Stimulated activated naive CD8-positive, alpha-beta T cell treated with anti-CD3 and anti-CD28 coated beads, Interleukin-15, Interleukin-2, amounts not matched to agents 100 ng/mL and 50 ng/mL, for 24 hours (primary cell): ENCODE measurements around the gene CLDN24.

ENCODE experiments used
- H3K27ac Mint-ChIP-seq: one replicate; pipeline ENCODE4 v1.8.0; 2021; ENCODE audit warnings: mild to moderate bottlenecking, mixed read lengths
- H3K27me3 Mint-ChIP-seq: one replicate; pipeline ENCODE4 v1.8.0; 2021; ENCODE audit warnings: mixed read lengths
- H3K36me3 Mint-ChIP-seq: one replicate; pipeline ENCODE4 v1.8.0; 2021; ENCODE audit warnings: low read depth, mixed read lengths
- H3K4me1 Mint-ChIP-seq: one replicate; pipeline ENCODE4 v1.8.0; 2021; ENCODE audit warnings: low read depth, mixed read lengths
- H3K4me3 Mint-ChIP-seq: one replicate; pipeline ENCODE4 v1.8.0; 2021; ENCODE audit warnings: mild to moderate bottlenecking, mixed read lengths
- H3K9me3 Mint-ChIP-seq: one replicate; pipeline ENCODE4 v1.8.0; 2021; ENCODE audit warnings: mixed read lengths

The CLDN24 gene

DNA sequence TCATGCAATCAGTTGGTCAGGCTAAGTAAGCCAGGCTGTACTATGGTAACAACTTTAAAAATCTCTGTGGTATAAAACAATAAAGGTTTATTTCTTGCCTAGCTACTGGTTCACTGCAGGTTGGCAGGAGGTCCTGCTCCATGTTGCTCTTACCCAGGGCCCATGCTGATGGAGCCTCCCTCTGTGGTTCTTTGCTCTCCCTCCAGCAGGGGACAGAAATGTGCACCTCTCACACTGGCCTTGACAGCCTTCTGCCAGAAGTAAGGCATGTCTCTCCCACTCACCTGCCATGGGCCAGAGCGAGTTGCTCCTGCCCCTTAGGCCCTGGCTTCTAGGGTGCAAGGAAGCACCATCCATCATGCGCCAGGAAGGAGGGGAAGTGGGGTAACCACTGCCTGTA is 33.3 kb downstream of the CLDN24 start:
- no peaks in the 10 kb centered on the region for H3K4me1 Mint-ChIP-seq
- H3K9me3 Mint-ChIP-seq: no peaks in the 10 kb centered on the region
- no peak overlapping the region for H3K4me3 Mint-ChIP-seq
- no peaks in the 10 kb centered on the region for H3K27me3 Mint-ChIP-seq
- H3K36me3 Mint-ChIP-seq: no peaks in the 10 kb centered on the region
- H3K27ac Mint-ChIP-seq: no peak overlapping the region

DNA sequence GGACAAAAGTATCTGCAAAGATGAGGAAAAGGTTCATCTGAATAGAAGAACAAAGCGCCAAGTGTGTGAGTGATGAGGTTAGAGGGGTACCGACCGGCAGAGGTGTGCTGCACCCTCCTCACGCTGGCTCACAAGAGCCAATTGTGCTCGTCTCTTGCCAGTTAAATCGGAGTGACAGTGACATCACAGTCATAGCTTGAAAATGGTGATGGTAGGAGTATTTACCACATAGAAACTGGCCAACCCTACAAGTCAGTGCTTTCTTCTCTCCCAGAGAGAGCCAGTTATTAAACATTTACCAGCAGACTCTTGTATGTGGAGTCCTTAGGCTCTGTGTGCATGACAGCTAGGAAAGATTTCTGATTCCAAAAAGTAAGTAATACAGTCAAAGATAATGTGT is 34.5 kb downstream of the CLDN24 start:
- no peaks in the 10 kb centered on the region for H3K9me3 Mint-ChIP-seq
- no peak overlapping the region for H3K27ac Mint-ChIP-seq
- H3K4me3 Mint-ChIP-seq: no peak overlapping the region
- no peaks in the 10 kb centered on the region for H3K4me1 Mint-ChIP-seq
- no peaks in the 10 kb centered on the region for H3K27me3 Mint-ChIP-seq
- H3K36me3 Mint-ChIP-seq: no peaks in the 10 kb centered on the region

DNA sequence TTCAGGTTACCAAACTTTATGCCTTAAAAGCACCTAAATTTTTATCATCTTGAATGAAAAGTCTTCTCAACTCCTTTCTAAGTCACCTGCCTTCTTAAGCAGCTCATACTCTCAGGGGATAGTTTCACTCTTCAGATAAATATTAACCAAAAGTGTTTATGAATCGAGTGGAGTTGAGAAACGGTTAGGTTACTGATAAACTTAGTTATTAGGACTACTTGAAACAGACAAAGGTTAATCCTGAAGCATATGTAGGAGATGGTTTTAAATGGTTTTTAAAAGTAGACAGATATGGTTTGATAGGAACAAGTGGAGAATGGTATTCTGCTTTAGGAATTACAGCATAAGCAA is 34.9 kb downstream of the CLDN24 start:
- no peak overlapping the region for H3K27ac Mint-ChIP-seq
- H3K4me1 Mint-ChIP-seq: no peaks in the 10 kb centered on the region
- H3K27me3 Mint-ChIP-seq: no peaks in the 10 kb centered on the region
- no peaks in the 10 kb centered on the region for H3K36me3 Mint-ChIP-seq
- no peak overlapping the region for H3K4me3 Mint-ChIP-seq
- no peaks in the 10 kb centered on the region for H3K9me3 Mint-ChIP-seq

DNA sequence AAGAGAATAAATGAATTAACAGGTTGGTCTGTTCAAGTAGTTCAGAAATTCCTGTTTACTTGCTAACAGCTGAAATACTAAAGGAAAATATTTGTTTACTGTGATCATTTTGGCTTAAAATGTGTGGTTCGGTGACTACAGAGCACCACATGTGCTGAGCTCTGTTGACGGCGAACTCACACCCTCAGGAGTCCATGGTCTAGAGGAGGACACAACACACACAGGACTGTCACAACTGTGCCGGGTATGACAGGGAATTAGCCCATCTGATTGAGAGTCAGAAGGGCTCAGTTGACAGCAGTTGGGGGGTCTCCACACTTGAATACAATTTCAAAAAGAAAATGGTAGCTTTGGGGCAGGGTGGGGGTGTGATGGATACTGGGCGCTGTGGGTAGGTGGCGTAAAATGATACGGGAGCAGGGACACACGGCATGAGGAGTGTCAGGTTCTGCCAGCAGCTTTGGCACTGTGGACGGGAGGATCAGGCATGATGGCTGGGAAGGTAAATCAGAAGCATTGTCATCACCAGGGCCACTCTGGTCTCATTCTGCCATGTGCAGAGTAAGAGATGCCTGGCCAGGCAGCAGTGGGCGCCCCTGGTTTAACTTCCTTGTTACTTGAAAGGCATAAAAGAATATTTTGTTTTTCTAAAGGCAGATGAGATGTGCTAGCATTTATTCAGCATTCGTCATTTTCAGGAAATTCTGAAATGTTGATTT is 35.5 kb downstream of the CLDN24 start:
- Mint-ChIP-seq H3K4me1 (no peaks in the 10 kb centered on the region), H3K4me3 (no peak overlapping the region), H3K27me3 (no peaks in the 10 kb centered on the region), H3K9me3 (no peaks in the 10 kb centered on the region), H3K36me3 (no peaks in the 10 kb centered on the region), H3K27ac (no peak overlapping the region)

DNA sequence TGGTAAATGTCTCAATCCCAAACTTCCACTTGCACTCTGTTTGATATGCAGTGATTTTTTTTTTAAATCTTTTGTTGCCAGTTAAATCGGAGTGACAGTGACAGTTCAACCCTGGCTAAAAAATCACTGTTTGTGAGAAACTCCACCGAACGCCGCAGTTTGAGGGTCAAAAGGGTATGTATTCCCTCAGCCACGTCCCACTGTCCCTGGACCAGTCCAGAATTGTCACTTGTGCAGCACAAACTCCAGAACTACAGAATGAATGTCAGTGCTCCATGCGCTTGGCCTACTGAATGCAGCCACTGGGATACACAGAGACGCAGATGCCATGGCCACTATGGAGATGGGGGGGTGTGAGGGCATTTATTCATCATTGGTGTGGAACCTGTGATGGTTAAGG is 36.3 kb downstream of the CLDN24 start:
- Mint-ChIP-seq H3K4me1 (no peaks in the 10 kb centered on the region), H3K27ac (no peak overlapping the region), H3K36me3 (no peaks in the 10 kb centered on the region), H3K4me3 (no peak overlapping the region), H3K27me3 (no peaks in the 10 kb centered on the region), H3K9me3 (no peaks in the 10 kb centered on the region)

DNA sequence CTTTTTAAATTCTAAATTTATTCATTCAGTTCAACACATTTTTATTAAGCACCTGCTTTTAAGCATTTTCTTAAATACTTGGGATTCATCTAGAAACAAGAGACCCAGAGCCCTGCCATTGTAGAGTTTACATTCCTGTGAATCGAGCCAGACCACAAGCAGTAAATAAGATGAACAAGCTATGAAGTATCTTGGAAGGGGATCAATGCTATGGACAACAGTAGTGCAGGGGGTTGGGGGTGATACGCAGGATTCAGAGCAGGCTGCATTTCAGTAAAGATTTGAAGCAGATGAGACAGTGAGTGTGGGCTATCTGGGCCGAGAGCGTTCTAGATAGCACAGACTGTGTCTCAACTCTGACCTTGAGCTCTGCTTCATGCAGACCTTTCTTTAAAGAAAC is 37.3 kb downstream of the CLDN24 start:
- Mint-ChIP-seq H3K27ac (no peak overlapping the region), H3K9me3 (no peaks in the 10 kb centered on the region), H3K4me1 (no peaks in the 10 kb centered on the region), H3K36me3 (no peaks in the 10 kb centered on the region), H3K27me3 (no peaks in the 10 kb centered on the region), H3K4me3 (no peak overlapping the region)

DNA sequence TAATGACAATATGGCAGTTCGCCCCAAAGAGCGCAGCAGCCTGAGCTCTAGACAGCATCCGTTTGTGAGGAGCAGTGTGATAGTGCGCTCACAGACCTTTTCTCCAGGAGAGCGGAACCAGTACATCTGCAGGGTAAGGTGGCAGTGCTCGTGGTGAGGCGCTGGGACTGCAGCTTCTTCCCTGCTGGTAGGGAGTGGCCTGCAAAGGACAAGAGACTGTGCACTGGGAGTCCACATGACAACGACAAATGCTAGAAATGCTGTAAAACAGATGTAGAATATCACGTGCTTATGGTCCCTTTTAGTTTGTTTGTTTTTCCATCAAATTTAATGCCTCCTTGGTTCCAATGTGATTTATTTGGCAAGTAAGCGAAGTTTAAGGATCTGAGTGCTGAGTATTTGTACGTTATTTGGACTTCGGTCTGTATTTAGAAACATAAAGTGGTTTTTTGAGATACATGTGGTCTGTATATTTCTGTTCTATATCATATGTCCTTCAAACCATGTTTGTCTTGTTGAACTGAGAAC is 37.9 kb downstream of the CLDN24 start:
- Mint-ChIP-seq H3K27me3 (no peaks in the 10 kb centered on the region), H3K4me3 (no peak overlapping the region)

DNA sequence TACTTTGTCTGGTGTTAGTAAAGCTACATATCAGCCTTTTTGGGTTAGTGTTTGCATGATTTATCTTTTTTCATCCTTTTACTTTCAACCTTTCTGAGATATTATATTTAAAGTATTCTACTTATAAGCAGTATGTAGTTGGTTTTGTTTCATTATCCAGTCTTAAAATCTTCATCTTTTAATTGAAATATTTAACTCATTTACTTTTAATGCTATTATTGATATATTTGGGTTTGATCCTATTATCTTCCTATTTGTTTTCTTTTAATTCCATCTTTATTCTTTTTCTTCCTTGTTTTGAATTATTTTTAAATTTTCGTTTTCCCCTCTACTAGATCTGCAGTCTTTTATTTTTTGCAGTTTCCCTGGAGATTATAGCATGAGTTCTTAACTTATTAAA is 46.1 kb downstream of the CLDN24 start:
- peaks cover 13% of the 10 kb centered on the region for H3K36me3 Mint-ChIP-seq
- no peaks in the 10 kb centered on the region for H3K4me1 Mint-ChIP-seq
- peaks cover 19% of the 10 kb centered on the region for H3K9me3 Mint-ChIP-seq
- no peak overlapping the region for H3K27ac Mint-ChIP-seq
- H3K27me3 Mint-ChIP-seq: no peaks in the 10 kb centered on the region
- no peak overlapping the region for H3K4me3 Mint-ChIP-seq

More for the DNA sequence above, 37.9 kb downstream of the CLDN24 start:
- H3K36me3 Mint-ChIP-seq: no peaks in the 10 kb centered on the region
- H3K4me1 Mint-ChIP-seq: no peaks in the 10 kb centered on the region
- no peaks in the 10 kb centered on the region for H3K9me3 Mint-ChIP-seq
- no peak overlapping the region for H3K27ac Mint-ChIP-seq

DNA sequence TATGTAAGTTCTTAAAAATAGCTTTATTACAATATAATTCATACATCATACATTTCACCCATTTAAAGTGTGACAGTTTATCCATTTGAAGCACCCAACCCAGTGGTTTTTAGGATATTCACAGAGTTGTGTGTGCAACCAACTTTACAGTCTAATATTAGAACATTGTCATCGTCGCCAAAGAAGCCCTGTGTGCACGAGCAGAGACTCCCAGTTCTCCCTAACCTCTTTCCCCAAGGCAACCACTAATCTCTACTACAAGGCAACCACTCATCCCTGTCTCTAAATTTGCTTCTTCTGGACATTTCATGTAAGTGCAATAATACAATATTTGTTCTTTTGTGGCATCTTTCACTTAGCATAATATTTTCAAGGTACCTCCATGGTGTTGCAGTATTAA is 49.8 kb downstream of the CLDN24 start:
- Mint-ChIP-seq H3K4me3 (no peak overlapping the region), H3K27ac (no peak overlapping the region), H3K27me3 (no peaks in the 10 kb centered on the region), H3K4me1 (no peaks in the 10 kb centered on the region), H3K36me3 (peaks cover 13% of the 10 kb centered on the region), H3K9me3 (peaks cover 19% of the 10 kb centered on the region)
